Stimulated activated effector memory CD8-positive, alpha-beta T cell treated with anti-CD3 and anti-CD28 coated beads, Interleukin-12 subunit alpha, Interleukin-12 subunit beta, amount 100 ng/mL, for 72 hours (primary cell): ENCODE results near the gene MRPL49.
"Not testable (repeated sequence)": the region's sequence is repeated elsewhere in the genome, so short reads cannot be mapped to it uniquely, and the experiment has no call there.

ENCODE experiments used
- ATAC-seq: fragments of 150-1000 bp; cut with Tn5 transposase; 2 replicates; pipeline ENCODE4 v1.10.0; 2021
- DNase-seq, 2 donors: peaks; one replicate each; pipeline ENCODE4 v3.0.0; 2021 to 2022; ENCODE audit warnings: low spot score in 2 of 2
- H3K27ac Mint-ChIP-seq: one replicate; pipeline ENCODE4 v1.8.0; 2022; ENCODE audit warnings: mild to moderate bottlenecking, mixed read lengths
- H3K36me3 Mint-ChIP-seq: one replicate; pipeline ENCODE4 v1.8.0; 2022; ENCODE audit warnings: mild to moderate bottlenecking, mixed read lengths
- H3K4me1 Mint-ChIP-seq: one replicate; pipeline ENCODE4 v1.8.0; 2022; ENCODE audit warnings: mixed read lengths
- H3K4me3 Mint-ChIP-seq: one replicate; pipeline ENCODE4 v1.8.0; 2022; ENCODE audit warnings: mild to moderate bottlenecking, mixed read lengths
- H3K9me3 Mint-ChIP-seq: one replicate; pipeline ENCODE4 v1.8.0; 2022; ENCODE audit warnings: mixed read lengths

Gene MRPL49

DNA sequence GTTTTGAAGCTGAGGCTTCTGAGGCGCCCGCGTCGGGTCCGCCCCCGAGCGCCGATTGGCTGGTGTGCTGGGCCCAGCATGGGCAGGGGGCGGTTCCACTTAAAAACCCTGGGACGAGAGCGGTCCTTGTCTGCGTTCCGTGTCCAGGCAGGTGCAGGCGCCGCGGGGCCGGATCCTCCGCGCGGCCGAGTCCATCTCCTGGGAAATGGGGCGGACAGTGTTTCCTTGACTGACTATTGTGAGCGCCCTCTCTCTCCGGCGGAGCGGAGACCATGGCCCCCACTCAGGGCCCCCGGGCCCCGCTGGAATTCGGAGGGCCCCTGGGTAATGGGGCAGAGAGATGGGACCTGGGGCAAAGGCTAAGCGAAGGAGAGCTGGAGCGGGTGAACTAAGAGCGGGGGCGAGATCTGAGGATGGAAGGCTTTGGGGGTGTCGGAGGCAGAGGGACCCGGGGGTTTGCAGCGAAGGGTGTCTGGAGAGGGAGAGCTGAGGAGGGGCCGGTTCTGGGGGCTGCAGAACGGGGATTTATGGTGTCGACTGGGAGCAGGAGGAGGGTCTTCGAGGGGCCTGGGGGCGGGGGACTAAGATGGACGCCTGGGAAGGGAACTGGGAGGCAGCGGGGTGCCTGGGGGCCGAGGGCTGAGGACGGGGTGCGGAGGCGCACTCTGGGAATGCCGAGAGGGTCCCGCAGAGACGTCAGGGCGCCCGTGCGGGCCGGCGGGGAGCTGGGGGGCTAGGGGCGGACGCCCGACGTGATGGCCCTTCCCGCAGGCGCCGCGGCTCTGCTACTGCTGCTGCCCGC is 10.2 kb upstream of the MRPL49 start, which contains the start of gene TM7SF2:
TSS of gene TM7SF2 (plus strand) at position 129 of the 802 bp plus-strand sequence. CDS start at position 273, 144 bp downstream.
- peaks cover 66% of the 10 kb centered on the region for H3K36me3 Mint-ChIP-seq
- DNase-seq (peak; percentile 81 to 92), ATAC-seq (peak; percentile 84)
- H3K27ac Mint-ChIP-seq = peak within 1 kb of the TSS; percentile 95
- no peaks in the 10 kb centered on the region for H3K9me3 Mint-ChIP-seq
- peaks cover 48% of the 10 kb centered on the region for H3K4me1 Mint-ChIP-seq
- H3K4me3 Mint-ChIP-seq = peak within 1 kb of the TSS; percentile 97

DNA sequence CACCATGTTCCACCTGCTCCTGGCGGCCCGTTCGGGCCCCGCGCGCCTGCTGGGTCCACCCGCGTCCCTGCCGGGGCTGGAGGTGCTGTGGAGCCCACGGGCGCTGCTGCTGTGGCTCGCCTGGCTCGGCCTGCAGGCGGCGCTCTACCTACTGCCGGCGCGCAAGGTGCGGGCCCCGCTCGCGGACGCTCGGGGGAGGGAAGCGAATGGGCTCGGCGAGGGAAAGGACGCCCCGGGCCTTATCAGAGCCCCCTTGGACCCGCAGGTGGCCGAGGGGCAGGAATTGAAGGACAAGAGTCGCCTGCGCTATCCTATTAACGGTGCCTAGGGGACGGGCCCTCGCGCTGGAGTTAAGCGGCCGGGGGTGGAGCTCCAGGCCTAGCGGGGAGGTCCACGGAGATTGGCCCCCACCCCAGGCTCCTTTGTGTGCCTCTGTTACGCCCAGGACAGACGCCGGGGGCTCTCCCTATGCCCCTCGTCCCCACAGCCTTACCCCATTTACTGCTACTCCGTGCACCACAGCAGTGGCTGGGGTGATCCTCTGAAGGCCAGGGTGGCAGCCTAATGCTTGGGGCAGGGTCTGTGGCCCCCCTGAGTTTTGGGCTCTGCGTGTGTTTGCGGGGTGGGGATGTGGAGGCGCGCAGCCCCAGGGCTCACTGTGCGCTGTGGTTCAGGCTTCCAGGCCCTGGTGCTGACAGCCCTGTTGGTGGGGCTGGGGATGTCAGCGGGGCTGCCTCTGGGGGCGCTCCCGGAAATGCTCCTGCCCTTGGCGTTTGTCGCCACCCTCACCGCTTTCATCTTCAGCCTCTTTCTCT is 9.4 kb upstream of the MRPL49 start:
- H3K9me3 Mint-ChIP-seq = no peaks in the 10 kb centered on the region
- H3K36me3 Mint-ChIP-seq = peaks cover 74% of the 10 kb centered on the region
- peak overlapping the region; percentile 97 for H3K4me3 Mint-ChIP-seq
- peak; percentile 66 for ATAC-seq
- peak; percentile 79 to 90 for DNase-seq
- H3K27ac Mint-ChIP-seq = peak overlapping the region; percentile 95
- peaks cover 50% of the 10 kb centered on the region for H3K4me1 Mint-ChIP-seq

DNA sequence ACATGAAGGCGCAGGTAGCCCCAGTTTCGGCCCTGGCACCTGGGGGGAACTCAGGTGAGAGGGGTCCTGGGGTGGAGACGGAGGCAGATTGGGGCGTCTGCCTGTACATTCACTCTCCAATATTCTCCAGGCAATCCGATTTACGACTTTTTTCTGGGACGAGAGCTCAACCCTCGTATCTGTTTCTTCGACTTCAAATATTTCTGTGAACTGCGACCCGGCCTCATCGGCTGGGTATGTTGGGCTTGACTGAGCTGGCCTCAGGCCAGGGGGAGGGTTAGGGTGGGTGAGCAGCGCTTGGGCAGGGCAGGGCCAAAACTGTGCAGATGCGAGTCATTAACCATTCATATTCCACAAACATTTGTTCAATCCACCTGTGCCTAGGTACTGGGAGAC is 8.8 kb upstream of the MRPL49 start:
- H3K27ac Mint-ChIP-seq = peak overlapping the region; percentile 95
- peaks cover 56% of the 10 kb centered on the region for H3K4me1 Mint-ChIP-seq
- no peaks in the 10 kb centered on the region for H3K9me3 Mint-ChIP-seq
- DNase-seq (no peak), ATAC-seq (no peak)
- H3K4me3 Mint-ChIP-seq = peak overlapping the region; percentile 97
- peaks cover 81% of the 10 kb centered on the region for H3K36me3 Mint-ChIP-seq

DNA sequence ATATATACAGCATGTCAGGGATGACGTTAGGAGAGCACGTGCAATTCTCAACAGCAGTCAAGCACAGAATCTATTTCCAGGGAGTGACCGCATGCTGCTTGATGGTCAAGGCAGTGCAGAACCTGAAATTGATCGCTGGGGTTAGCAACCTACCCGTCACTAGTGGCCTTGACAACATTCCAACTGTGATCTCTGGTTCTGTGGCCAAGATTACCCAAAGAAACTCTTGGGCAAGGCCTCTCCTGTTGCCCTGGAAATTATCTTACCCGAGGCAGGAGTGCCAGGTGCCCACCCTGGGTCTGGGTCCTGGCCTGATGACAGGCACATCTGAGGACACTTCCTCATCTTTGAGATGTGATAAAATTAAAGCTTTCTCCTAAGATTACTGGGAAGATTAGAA is 8.3 kb upstream of the MRPL49 start:
- Mint-ChIP-seq H3K36me3 (peaks cover 84% of the 10 kb centered on the region), H3K9me3 (no peaks in the 10 kb centered on the region), H3K4me1 (peaks cover 61% of the 10 kb centered on the region), H3K27ac (peak overlapping the region; percentile 95), H3K4me3 (peak overlapping the region; percentile 97)
- no peak for ATAC-seq
- DNase-seq = no peak

DNA sequence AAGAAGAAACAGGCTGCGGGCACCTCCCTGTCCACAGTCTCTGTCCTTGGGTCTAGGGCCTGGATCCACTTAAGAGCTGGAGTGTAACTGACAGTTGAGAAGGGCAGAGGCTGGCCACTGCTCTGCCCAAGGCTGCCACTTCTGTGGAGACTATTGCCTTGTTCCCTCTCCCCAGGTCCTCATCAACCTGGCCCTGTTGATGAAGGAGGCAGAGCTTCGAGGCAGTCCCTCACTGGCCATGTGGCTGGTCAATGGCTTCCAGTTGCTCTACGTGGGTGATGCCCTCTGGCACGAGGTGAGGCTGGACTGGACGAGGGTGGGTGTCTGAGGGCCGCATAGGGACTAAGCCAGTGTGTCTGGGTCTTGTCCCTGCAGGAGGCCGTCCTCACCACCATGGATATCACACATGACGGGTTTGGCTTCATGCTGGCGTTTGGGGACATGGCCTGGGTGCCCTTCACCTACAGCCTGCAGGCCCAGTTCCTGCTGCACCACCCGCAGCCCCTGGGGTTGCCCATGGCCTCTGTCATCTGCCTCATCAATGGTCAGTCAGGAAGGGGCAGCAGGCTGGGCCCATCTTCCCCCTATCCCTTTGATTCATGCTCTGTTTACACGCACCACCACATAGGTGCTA is 7.5 kb upstream of the MRPL49 start:
- peaks cover 84% of the 10 kb centered on the region for H3K36me3 Mint-ChIP-seq
- ATAC-seq (no peak), DNase-seq (no peak)
- H3K4me3 Mint-ChIP-seq = peak overlapping the region; percentile 97
- H3K27ac Mint-ChIP-seq = peak overlapping the region; percentile 95
- H3K9me3 Mint-ChIP-seq = no peaks in the 10 kb centered on the region
- peaks cover 65% of the 10 kb centered on the region for H3K4me1 Mint-ChIP-seq

DNA sequence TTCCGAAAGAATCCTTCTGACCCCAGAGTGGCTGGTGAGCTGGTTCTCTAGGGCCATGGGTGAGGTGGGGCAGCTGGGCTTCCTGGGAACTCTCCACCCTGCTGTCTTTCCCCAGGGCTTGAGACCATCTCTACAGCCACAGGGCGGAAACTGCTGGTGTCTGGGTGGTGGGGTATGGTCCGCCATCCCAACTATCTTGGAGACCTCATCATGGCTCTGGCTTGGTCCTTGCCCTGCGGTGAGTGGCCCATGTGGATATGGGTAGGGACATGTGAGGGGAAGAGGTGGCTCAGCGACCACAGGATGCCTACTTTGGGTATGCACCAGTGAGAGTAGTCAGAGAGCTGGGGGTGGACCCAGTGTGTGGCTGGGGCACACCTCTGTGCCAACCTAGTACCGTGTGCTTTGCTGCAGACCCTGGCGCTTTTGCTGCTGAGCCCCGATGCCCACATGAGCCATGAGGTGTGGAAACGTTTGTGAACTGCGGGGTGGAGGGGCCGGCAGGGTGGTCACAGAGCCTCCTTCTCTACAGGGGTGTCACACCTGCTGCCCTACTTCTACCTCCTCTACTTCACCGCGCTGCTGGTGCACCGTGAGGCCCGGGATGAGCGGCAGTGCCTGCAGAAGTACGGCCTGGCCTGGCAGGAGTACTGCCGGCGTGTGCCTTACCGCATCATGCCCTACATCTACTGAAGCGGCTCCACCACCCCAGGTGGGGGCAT is 6.6 kb upstream of the MRPL49 start:
- H3K4me3 Mint-ChIP-seq = peak overlapping the region; percentile 80
- ATAC-seq (no peak), DNase-seq (no peak)
- H3K4me1 Mint-ChIP-seq = peaks cover 65% of the 10 kb centered on the region
- H3K36me3 Mint-ChIP-seq = peaks cover 84% of the 10 kb centered on the region
- no peaks in the 10 kb centered on the region for H3K9me3 Mint-ChIP-seq
- H3K27ac Mint-ChIP-seq = peak overlapping the region; percentile 67

DNA sequence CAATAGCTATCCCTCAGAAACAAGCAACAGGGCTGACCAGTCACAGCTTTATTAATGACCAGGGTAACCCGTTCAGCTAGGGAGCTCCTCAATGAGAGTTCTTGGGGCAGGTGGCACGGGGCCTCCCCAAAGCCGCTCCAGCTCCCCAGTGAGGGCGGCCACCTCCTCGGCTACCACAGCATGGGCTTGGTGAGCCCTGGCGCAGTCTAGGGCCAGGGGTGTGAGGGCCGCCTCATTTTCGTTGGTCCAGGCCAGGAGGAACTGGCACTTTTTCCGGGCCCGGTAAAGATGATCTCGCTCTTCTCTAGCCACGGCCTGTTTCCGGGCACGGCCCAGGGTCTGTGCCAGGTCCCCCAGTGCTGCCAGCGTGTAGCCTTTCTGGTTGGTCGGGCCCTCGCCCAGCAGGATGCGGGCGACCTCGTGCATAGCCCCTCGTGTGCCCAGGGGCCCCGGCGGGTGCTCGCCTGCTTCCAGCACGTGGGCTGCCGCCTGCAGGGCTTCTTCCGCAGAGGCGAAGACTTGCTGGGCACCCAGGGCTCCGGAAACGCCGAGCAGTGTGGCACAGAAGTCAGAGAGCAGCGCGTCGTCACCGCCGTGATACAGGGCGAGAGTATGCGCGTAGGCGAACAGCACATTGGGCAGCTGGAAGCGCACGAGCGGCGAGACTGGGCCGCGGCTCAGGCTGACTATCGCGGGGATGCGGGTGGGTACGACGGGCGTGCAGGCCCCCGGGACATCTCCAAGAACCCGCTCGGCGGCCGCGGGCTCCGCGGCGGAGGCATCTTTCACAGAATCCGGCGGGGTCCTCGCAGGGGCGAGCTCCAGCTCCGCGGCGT is 5.5 kb upstream of the MRPL49 start:
- Mint-ChIP-seq H3K9me3 (no peaks in the 10 kb centered on the region), H3K4me3 (peak overlapping the region; percentile 80), H3K27ac (peak overlapping the region; percentile 93), H3K36me3 (peaks cover 84% of the 10 kb centered on the region), H3K4me1 (peaks cover 65% of the 10 kb centered on the region)
- ATAC-seq (peak; percentile 52), DNase-seq (peak; percentile 44 to 76)

DNA sequence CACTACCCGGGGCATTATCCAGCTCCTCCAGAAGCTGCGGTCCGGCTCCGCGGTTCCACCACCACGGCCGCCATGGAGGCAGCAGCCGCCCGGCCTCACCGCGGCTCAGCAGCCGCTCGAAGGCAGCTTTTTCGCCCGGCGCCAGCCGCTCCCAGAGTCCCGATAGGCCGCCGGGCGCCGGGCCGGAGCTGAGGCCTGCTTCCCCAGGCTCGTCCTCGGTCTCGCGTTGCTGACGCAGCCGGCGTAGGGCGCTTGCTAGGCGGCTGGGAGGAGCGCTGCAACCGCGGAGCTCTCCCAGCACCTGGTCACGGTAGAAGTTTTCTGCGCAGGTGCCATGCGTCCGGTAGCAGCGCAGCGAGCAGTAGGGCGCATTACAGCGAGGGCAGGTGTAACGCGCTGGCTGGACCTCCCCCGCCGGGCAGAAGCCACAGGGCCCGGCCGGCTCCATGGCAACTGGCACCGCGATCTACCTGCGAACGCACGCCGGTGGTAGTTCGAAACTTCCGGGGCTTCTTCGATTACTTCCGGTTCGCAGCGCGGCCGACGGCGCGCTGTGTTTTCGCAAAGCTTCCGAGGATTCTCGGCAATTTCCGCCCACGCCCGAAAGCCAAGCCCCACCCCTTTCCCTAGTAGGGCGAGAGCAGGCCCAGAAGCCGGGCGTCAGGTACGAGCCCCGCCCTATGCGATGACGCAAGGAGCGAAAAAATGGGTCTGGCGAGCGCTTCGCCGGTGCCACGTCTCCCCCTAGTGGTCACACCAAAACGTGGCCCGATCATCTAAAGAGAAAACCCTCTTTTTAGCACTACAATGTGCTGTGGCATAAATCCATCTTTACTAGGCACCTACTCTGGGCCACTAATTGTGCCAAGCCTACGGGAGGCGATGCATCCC is 4.7 kb upstream of the MRPL49 start, which contains the start of gene ZNHIT2:
TSS of gene ZNHIT2 (minus strand) at position 496 of the 891 bp plus-strand sequence. CDS start at position 448, 48 bp downstream.
- Mint-ChIP-seq H3K4me3 (peak within 1 kb of the TSS; percentile 80), H3K27ac (peak within 1 kb of the TSS; percentile 93), H3K9me3 (no peaks in the 10 kb centered on the region), H3K36me3 (peaks cover 86% of the 10 kb centered on the region), H3K4me1 (peaks cover 66% of the 10 kb centered on the region)
- peak; percentile 72 for ATAC-seq
- DNase-seq = peak; percentile 99 to 100

DNA sequence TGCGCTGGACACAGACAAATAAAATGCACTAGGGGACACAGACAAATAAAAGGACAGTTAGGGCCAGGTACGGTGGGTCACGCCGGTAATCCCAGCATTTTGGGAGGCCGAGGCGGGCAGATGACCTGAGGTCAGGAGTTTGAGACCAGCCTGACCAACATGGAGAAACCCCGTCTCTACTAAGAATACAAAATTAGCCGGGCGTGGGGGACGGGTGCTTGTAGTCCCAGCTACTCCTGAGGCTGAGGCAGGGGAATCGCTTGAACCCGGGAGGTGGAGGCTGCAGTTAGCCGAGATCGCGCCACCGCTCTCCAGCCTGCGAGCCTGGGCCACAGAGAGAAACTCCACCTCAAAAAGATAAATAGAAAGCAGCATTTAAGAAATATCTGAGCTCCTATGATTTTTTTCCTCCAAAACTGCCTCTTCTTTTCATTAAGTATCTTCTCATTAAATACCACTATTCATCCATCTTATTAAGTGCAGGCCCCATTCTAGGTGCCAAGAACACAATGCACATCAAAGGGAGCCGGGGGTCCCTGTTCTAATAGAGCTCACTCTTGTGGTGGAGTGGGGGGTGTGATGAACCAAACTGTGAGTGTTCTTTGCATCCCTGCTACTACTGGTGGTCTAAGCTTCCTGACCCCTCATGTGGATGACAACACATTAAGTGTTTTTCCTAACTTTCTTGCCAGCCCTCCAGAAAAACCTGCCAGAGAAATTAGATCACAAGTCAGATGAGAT is 3.9 kb upstream of the MRPL49 start:
- ATAC-seq = no peak
- H3K36me3 Mint-ChIP-seq = peaks cover 81% of the 10 kb centered on the region
- H3K4me3 Mint-ChIP-seq = peak overlapping the region; percentile 80
- peaks cover 58% of the 10 kb centered on the region for H3K4me1 Mint-ChIP-seq
- DNase-seq = no peak
- H3K9me3 Mint-ChIP-seq = no peaks in the 10 kb centered on the region
- peak overlapping the region; percentile 93 for H3K27ac Mint-ChIP-seq

DNA sequence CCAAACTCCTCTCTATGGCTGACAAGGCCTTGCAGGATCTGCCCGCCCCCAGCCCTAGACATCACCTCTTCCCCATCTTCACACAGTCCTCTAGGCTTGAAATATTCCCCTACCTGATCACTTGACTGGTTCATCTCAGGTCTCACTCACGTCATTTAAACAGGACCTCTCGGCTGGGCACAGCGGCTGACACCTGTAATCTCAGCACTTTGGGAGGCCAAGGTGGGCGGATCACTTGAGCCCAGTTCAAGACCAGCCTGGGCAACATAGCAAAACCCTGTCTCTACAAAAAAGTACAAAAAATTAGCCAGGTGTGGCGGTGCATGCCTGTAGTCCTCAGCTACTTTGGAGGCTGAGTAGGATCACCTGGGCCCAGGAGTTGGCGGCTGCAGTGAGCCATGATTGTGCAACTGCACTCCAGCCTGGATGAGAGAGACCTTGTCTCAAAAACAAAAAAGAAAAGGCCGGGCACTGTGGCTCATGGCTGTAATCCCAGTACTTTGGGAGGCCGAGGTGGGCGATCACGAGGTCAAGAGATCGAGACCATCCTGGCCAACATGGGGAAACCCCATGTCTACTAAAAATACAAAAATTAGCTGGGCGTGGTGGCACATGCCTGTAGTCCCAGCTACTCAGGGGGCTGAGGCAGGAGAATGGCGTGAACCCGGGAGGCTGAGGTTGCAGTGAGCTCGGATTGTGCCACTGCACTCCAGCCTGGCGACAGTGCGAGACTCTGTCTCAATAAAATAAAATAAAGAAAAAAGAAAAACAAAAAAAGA is 3.0 kb upstream of the MRPL49 start:
- H3K27ac Mint-ChIP-seq = peak overlapping the region; percentile 9
- not testable (repeated sequence) for ATAC-seq, H3K4me3 Mint-ChIP-seq, DNase-seq, H3K9me3 Mint-ChIP-seq
- H3K36me3 Mint-ChIP-seq = peaks cover 81% of the 10 kb centered on the region
- H3K4me1 Mint-ChIP-seq = peaks cover 56% of the 10 kb centered on the region

DNA sequence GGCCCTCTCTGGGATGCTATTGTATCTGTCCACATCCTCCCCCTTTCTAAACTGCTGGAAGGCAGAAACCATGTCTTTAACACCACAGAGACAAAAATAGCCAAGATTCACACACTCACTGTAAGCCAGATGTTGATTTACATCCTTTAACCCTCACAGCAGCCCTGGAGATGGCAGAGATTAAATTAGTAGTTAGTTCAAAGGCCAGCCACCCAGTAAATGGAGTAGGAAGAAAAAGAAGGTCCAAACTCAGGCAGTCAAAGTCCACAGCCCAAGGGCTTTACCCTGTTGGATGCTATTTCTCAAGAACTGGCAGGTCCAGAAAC is 2.5 kb upstream of the MRPL49 start:
- peaks cover 61% of the 10 kb centered on the region for H3K4me1 Mint-ChIP-seq
- H3K36me3 Mint-ChIP-seq = peaks cover 81% of the 10 kb centered on the region
- peak overlapping the region; percentile 9 for H3K27ac Mint-ChIP-seq
- H3K4me3 Mint-ChIP-seq = no peak overlapping the region
- ATAC-seq (no peak), DNase-seq (no peak)
- H3K9me3 Mint-ChIP-seq = no peaks in the 10 kb centered on the region

DNA sequence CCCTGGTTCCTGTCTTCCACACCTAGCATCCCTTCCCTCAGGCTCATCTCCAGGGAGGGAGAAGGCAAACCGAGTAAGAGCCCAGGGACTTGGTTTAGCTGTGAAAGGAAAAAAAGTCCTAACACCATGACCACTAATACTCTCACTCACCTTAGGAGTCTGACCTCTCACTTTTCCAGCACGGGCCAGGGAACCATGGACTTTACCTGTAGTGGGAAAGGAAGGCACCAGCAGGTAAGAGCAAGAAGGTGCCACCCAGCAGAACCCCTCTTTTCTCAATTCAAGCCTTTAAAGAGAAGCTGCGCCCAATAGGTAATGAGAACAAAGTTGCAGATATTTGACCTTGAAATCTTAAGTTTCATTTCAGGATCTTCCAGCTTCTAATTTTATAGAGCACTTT is 1.3 kb upstream of the MRPL49 start:
- ATAC-seq (no peak), DNase-seq (no peak)
- H3K9me3 Mint-ChIP-seq = no peaks in the 10 kb centered on the region
- peak overlapping the region; percentile 99 for H3K4me3 Mint-ChIP-seq
- H3K36me3 Mint-ChIP-seq = peaks cover 90% of the 10 kb centered on the region
- peaks cover 54% of the 10 kb centered on the region for H3K4me1 Mint-ChIP-seq
- H3K27ac Mint-ChIP-seq = peak overlapping the region; percentile 98
